Endothelial cell of umbilical vein (primary cell): ENCODE measurements around the gene EDC3. TPM values are rescaled to one million over a fixed set of nuclear protein-coding genes. Genes with fewer than 3 reads are reported as not detected.

ENCODE experiments used
- BruUV-seq: library from RNA; stranded (reverse); fragments of 400-500 nt; replicated peaks from 2 replicates; lab custom pipeline; 2021; lab: Mats Ljungman, UMichigan
- CTCF ChIA-PET: fragments of 300-600, 350-600 bp; sonication (Branson Sonifier 250); formaldehyde crosslinking; loops from one replicate; lab custom pipeline; 2021; ENCODE audit warnings: antibody characterized with exemption, inconsistent platforms; lab: Charles Lee
- POLR2A ChIA-PET: fragments of 300-600, 350-600 bp; sonication (Branson Sonifier 250); formaldehyde crosslinking; loops from one replicate; lab custom pipeline; 2021; ENCODE audit warnings: antibody characterized with exemption, inconsistent platforms; lab: Charles Lee
- DNase-seq: peaks from one replicate; pipeline ENCODE4 v3.0.0-alpha.2; 2011; ENCODE audit warnings: low read depth, low spot score
- FAIRE-seq: peaks from 2 replicates; lab custom pipeline; 2011; peaks lifted over from hg19 to GRCh38; lab: Jason Lieb, UNC
- H2AFZ ChIP-seq: 2 replicates; pipeline ENCODE4 v1.6.0; 2012; ENCODE audit warnings: low read depth, low read length, control low read depth, inconsistent platforms
- H3K27ac ChIP-seq: 2 replicates; pipeline ENCODE4 v1.5.1; 2011; ENCODE audit warnings: low read depth, mild to moderate bottlenecking, control low read depth, low read length, moderate library complexity; ENCODE audit not compliant: insufficient read depth
- H3K27me3 ChIP-seq, 2 experiments: 2 replicates each; pipeline versions ENCODE4 v1.6.0 to v1.6.1; 2011; ENCODE audit warnings: low read length in 2 of 2, mixed read lengths in 1 of 2; ENCODE audit not compliant: control insufficient read depth in 2 of 2, insufficient read depth in 2 of 2
- H3K36me3 ChIP-seq, 2 experiments: 2 replicates in 1 of 2; 3 replicates in 1 of 2; pipeline ENCODE4 v1.5.1; 2011; ENCODE audit warnings: low read length in 2 of 2, mild to moderate bottlenecking in 1 of 2, moderate library complexity in 1 of 2; ENCODE audit not compliant: control insufficient read depth in 2 of 2, insufficient read depth in 2 of 2; ENCODE audit errors: extremely low read depth in 1 of 2
- H3K4me1 ChIP-seq: 3 replicates; pipeline ENCODE4 v1.5.1; 2011; ENCODE audit warnings: mild to moderate bottlenecking, low read length; ENCODE audit not compliant: control insufficient read depth, insufficient read depth; ENCODE audit errors: extremely low read depth
- H3K4me2 ChIP-seq: 2 replicates; pipeline ENCODE4 v1.6.1; 2011; ENCODE audit warnings: low read length, control low read depth, mixed read lengths; ENCODE audit not compliant: insufficient read depth
- H3K4me3 ChIP-seq, 3 experiments: fragments of 200-600 bp in 1 of 3; sonication (generic), shearing (Covaris generic) in 1 of 3; replicated peaks in 1 of 3; 2 replicates each; pipeline ENCODE4 v1.5.1; 2011 to 2016; ENCODE audit warnings: control low read depth in 3 of 3, low read length in 3 of 3, mild to moderate bottlenecking in 2 of 3, inconsistent platforms in 1 of 3, low read depth in 1 of 3, moderate library complexity in 1 of 3; ENCODE audit not compliant: insufficient read depth in 1 of 3
- H3K79me2 ChIP-seq: 2 replicates; pipeline ENCODE4 v1.6.0; 2012; ENCODE audit warnings: low read length, inconsistent platforms; ENCODE audit not compliant: control insufficient read depth, insufficient read depth
- H3K9ac ChIP-seq: replicated peaks from 2 replicates; pipeline ENCODE3; 2011; ENCODE audit warnings: low read length, control low read depth; ENCODE audit not compliant: insufficient read depth; ENCODE audit errors: extremely low read depth
- H3K9me1 ChIP-seq: replicated peaks from 3 replicates; pipeline ENCODE4 v1.6.0; 2011; ENCODE audit warnings: mild to moderate bottlenecking, low read length; ENCODE audit not compliant: control insufficient read depth, insufficient read depth; ENCODE audit errors: extremely low read depth
- H3K9me3 ChIP-seq: replicated peaks from 2 replicates; pipeline ENCODE4 v1.5.1; 2012; ENCODE audit warnings: low read length, inconsistent platforms; ENCODE audit not compliant: control insufficient read depth, insufficient read depth
- H4K20me1 ChIP-seq: replicated peaks from 2 replicates; pipeline ENCODE3; 2011; ENCODE audit warnings: mild to moderate bottlenecking, low read length; ENCODE audit not compliant: control insufficient read depth, insufficient read depth; ENCODE audit errors: extremely low read depth
- EZH2 ChIP-seq: IDR thresholded peaks from 2 replicates; pipeline ENCODE4 v1.6.1; 2012; ENCODE audit warnings: borderline replicate concordance, low read depth, mild to moderate bottlenecking, moderate library complexity, low read length, inconsistent platforms; ENCODE audit not compliant: severe bottlenecking
- FOS ChIP-seq: IDR thresholded peaks from 2 replicates; pipeline ENCODE4 v1.6.1; 2011; ENCODE audit warnings: mild to moderate bottlenecking, low read length, moderate library complexity, borderline replicate concordance; ENCODE audit not compliant: insufficient read depth
- GATA2 ChIP-seq: IDR thresholded peaks from 2 replicates; pipeline ENCODE4 v1.7.0; 2011; ENCODE audit warnings: low read depth, mild to moderate bottlenecking, moderate library complexity, mixed read lengths, low read length; ENCODE audit not compliant: insufficient read length, insufficient read depth
- JUN ChIP-seq: IDR thresholded peaks from 2 replicates; pipeline ENCODE4 v1.6.1; 2011; ENCODE audit warnings: borderline replicate concordance, low read depth; ENCODE audit not compliant: insufficient read length, insufficient read depth
- MYC ChIP-seq: IDR thresholded peaks from one replicate; pipeline ENCODE4 v1.6.1; 2011; ENCODE audit warnings: mild to moderate bottlenecking, low read depth, low read length
- POLR2A ChIP-seq: IDR thresholded peaks from 2 replicates; pipeline ENCODE4 v1.6.1; 2012; ENCODE audit warnings: low read depth, mild to moderate bottlenecking, control low read depth, low read length
- POLR2AphosphoS5 ChIP-seq: IDR thresholded peaks from 2 replicates; pipeline ENCODE4 v1.6.1; 2012; ENCODE audit warnings: low read depth, mild to moderate bottlenecking, control low read depth, low read length, moderate library complexity; ENCODE audit not compliant: insufficient read depth
- dilution Hi-C: fragments of 300-500 bp; cut with MboI; formaldehyde crosslinking; loops from one replicate; pipeline ENCODE4 v1.15.0; 2019; ENCODE audit warnings: low sequenced_read_pairs; ENCODE audit not compliant: extremely low pct_ligation_motif_present
- intact Hi-C: fragments of 100-400 bp; cut with micrococcal nuclease; formaldehyde crosslinking; loops from one replicate; pipeline ENCODE4 v1.10.0; 2022
- polyA plus RNA-seq, 4 experiments: library from polyadenylated mRNA; depleted of rRNA in 3 of 4; stranded (reverse) in 3 of 4; unstranded in 1 of 4; fragments of >200 nt; gene quantifications; 2 replicates each; pipeline versions ENCODE4 v1.2.1 to v1.2.3, GENCODE V29; 2011 to 2012; ENCODE audit warnings: missing spikeins in 1 of 4
- total RNA-seq: library from RNA; stranded (reverse); gene quantifications from 2 replicates; pipeline ENCODE4 v1.2.3, GENCODE V29; 2021
- TF ChIP-seq, protein P1 (sequence below): IDR thresholded peaks from 2 replicates; pipeline ENCODE4 v1.6.1; 2011; ENCODE audit not compliant: insufficient read depth, insufficient read length
- TF ChIP-seq, protein P2 (sequence below), 2 donors: IDR thresholded peaks; 1 replicate in 1 of 2; 2 replicates in 1 of 2; pipeline ENCODE4 v1.5.1; 2011; ENCODE audit warnings: low read length in 2 of 2, mild to moderate bottlenecking in 2 of 2, moderate library complexity in 2 of 2, control low read depth in 1 of 2, inconsistent platforms in 1 of 2, low read depth in 1 of 2; ENCODE audit not compliant: insufficient read depth in 1 of 2; ENCODE audit errors: extremely low read depth in 1 of 2

EDC3 gene
- total and polyA plus RNA-seq, 2 donors (not counting 3 experiments of a cell fraction or from before 2014, with no cell fraction given): 55.9 to 56.5 TPM

DNA sequence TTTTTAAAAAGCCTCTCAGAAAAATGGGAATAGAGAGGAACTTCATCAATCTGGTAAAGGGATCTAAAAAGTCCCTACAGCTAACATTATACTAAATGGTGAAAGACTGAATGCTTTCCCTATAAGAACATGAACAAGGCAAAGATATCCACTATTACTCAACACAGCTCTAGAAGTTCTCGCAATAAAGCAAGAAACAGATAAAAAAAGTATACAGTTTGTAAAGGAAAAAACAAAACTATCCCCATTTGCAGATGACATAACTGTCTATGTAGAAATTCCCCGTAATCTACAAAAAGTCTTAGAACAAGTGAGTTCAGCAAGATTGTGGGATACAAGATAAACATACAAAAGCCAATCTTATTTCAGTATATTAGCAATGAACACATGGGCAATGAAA is 15.4 kb downstream of the EDC3 start:
- Histone ChIP-seq H3K36me3 (peaks cover 0 to 2% of the 10 kb centered on the region in 2 experiments), H3K9me1 (no peaks in the 10 kb centered on the region), H3K27ac (no peak overlapping the region), H4K20me1 (no peaks in the 10 kb centered on the region), H3K27me3 (no peaks in the 10 kb centered on the region), H3K9me3 (no peaks in the 10 kb centered on the region), H3K9ac (no peak overlapping the region), H3K4me3 (no peak overlapping the region), H2AFZ (no peak overlapping the region), H3K79me2 (peaks cover 19% of the 10 kb centered on the region), H3K4me2 (no peak overlapping the region), H3K4me1 (no peaks in the 10 kb centered on the region)
- ChIA-PET POLR2A (no interaction called here), CTCF (no interaction called here)
- intact Hi-C loops: no loop called here
- TF ChIP-seq, protein P1, sequence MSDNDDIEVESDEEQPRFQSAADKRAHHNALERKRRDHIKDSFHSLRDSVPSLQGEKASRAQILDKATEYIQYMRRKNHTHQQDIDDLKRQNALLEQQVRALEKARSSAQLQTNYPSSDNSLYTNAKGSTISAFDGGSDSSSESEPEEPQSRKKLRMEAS: no peak
- TF ChIP-seq JUN: no peak
- no peak for TF ChIP-seq MYC
- TF ChIP-seq POLR2A: no peak
- TF ChIP-seq, protein P2, sequence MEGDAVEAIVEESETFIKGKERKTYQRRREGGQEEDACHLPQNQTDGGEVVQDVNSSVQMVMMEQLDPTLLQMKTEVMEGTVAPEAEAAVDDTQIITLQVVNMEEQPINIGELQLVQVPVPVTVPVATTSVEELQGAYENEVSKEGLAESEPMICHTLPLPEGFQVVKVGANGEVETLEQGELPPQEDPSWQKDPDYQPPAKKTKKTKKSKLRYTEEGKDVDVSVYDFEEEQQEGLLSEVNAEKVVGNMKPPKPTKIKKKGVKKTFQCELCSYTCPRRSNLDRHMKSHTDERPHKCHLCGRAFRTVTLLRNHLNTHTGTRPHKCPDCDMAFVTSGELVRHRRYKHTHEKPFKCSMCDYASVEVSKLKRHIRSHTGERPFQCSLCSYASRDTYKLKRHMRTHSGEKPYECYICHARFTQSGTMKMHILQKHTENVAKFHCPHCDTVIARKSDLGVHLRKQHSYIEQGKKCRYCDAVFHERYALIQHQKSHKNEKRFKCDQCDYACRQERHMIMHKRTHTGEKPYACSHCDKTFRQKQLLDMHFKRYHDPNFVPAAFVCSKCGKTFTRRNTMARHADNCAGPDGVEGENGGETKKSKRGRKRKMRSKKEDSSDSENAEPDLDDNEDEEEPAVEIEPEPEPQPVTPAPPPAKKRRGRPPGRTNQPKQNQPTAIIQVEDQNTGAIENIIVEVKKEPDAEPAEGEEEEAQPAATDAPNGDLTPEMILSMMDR (IDR thresholded peaks at IDR 0.05; ENCODE audit: extremely low read depth in 1 of 2, insufficient read depth in 1 of 2, low read depth in 1 of 2, low read length in 2 of 2): no peak
- TF ChIP-seq FOS: no peak
- no peak for TF ChIP-seq POLR2AphosphoS5
- no peak for TF ChIP-seq GATA2
- TF ChIP-seq EZH2: no peak
- dilution Hi-C loops: no loop called here
- DNase-seq (no peak), FAIRE-seq (no peak)
- no TSS peak for BruUV-seq
